ENCODE measurements around the gene SLC25A10.
"Not testable (repeated sequence)": the region's sequence is repeated elsewhere in the genome, so short reads cannot be mapped to it uniquely, and the experiment has no call there.

SLC25A10 gene

GRCh38 chr17:81738801-81739393 is 26.8 kb downstream of the SLC25A10 start:
- H3K4me1 ChIP-seq (ENCODE audit: control insufficient read depth in 1 of 2, insufficient read depth in 1 of 2, low read depth in 1 of 2, low read length in 1 of 2), result peaks cover 23 to 32% of the 10 kb centered on the region in 2 experiments
- H3K36me3 ChIP-seq, result no peaks in the 10 kb centered on the region
- H3K27me3 ChIP-seq, result peaks cover 21% of the 10 kb centered on the region

GRCh38 chr17:81739593-81739992 is 27.5 kb downstream of the SLC25A10 start:
- H3K9me3 ChIP-seq; H3K27ac ChIP-seq; H3K4me3 ChIP-seq (ENCODE audit: low read depth in 1 of 2, low read length in 1 of 2); H3K36me3 ChIP-seq: not testable (repeated sequence)
- peaks cover 23 to 27% of the 10 kb centered on the region in 2 experiments for H3K4me1 ChIP-seq (ENCODE audit: control insufficient read depth in 1 of 2, insufficient read depth in 1 of 2, low read depth in 1 of 2, low read length in 1 of 2)
- H3K27me3 ChIP-seq, result peaks cover 21% of the 10 kb centered on the region

More at GRCh38 chr17:81738801-81739393, 26.8 kb downstream of the SLC25A10 start:
- Histone ChIP-seq H3K9me3 (no peaks in the 10 kb centered on the region), H3K4me3 (ENCODE audit: low read depth in 1 of 2, low read length in 1 of 2) (no peak overlapping the region), H3K27ac (no peak overlapping the region)
- TF ChIP-seq CTCF (IDR thresholded peaks at IDR 0.05), result no peak

- Histone ChIP-seq H3K27ac (no peak overlapping the region), H3K36me3 (no peaks in the 10 kb centered on the region), H3K9me3 (no peaks in the 10 kb centered on the region), H3K4me1 (ENCODE audit: control insufficient read depth in 1 of 2, insufficient read depth in 1 of 2, low read depth in 1 of 2, low read length in 1 of 2) (peaks cover 16 to 19% of the 10 kb centered on the region in 2 experiments), H3K4me3 (ENCODE audit: low read depth in 1 of 2, low read length in 1 of 2) (no peak overlapping the region), H3K27me3 (peaks cover 21% of the 10 kb centered on the region)
- TF ChIP-seq CTCF (IDR thresholded peaks at IDR 0.05), result no peak
Measured at GRCh38 chr17:81740395-81740961, 28.4 kb downstream of the SLC25A10 start.

GRCh38 chr17:81741049-81741593 is 29.0 kb downstream of the SLC25A10 start:
- Histone ChIP-seq H3K4me1 (ENCODE audit: control insufficient read depth in 1 of 2, insufficient read depth in 1 of 2, low read depth in 1 of 2, low read length in 1 of 2) (peaks cover 10 to 13% of the 10 kb centered on the region in 2 experiments), H3K27me3 (peaks cover 21% of the 10 kb centered on the region), H3K9me3 (no peaks in the 10 kb centered on the region), H3K36me3 (no peaks in the 10 kb centered on the region), H3K27ac (no peak overlapping the region), H3K4me3 (ENCODE audit: low read depth in 1 of 2, low read length in 1 of 2) (no peak overlapping the region)
- TF ChIP-seq CTCF (IDR thresholded peaks at IDR 0.05), result no peak

GRCh38 chr17:81741594-81742452 is 29.7 kb downstream of the SLC25A10 start:
- peaks cover 21% of the 10 kb centered on the region for H3K27me3 ChIP-seq
- H3K36me3 ChIP-seq, result no peaks in the 10 kb centered on the region
- TF ChIP-seq CTCF (IDR thresholded peaks at IDR 0.05), result no peak
- H3K27ac ChIP-seq, result no peak overlapping the region
- H3K4me3 ChIP-seq (ENCODE audit: low read depth in 1 of 2, low read length in 1 of 2), result no peak overlapping the region
- peaks cover 7 to 11% of the 10 kb centered on the region in 2 experiments for H3K4me1 ChIP-seq (ENCODE audit: control insufficient read depth in 1 of 2, insufficient read depth in 1 of 2, low read depth in 1 of 2, low read length in 1 of 2)
- H3K9me3 ChIP-seq, result no peaks in the 10 kb centered on the region
